Activated CD4-positive, alpha-beta memory T cell treated with anti-CD3 and anti-CD28 coated beads, Interleukin-2, amount 10 ng/mL, durations not matched to agents 7 days and 5 days (primary cell): ENCODE results near the gene CHD3. TPM values are rescaled to one million over a fixed set of nuclear protein-coding genes. Genes with fewer than 3 reads are reported as not detected.
"Not testable (repeated sequence)": the region's sequence is repeated elsewhere in the genome, so short reads cannot be mapped to it uniquely, and the experiment has no call there.

Experiments
- CTCF ChIA-PET: fragments of 350-600 bp; sonication (Branson Sonifier 250); formaldehyde crosslinking; loops from one replicate; lab custom pipeline; 2021; ENCODE audit warnings: antibody characterized with exemption, inconsistent platforms; lab: Charles Lee
- POLR2A ChIA-PET: fragments of 350-600 bp; sonication (Branson Sonifier 250); formaldehyde crosslinking; loops from one replicate; lab custom pipeline; 2021; ENCODE audit warnings: antibody characterized with exemption; lab: Charles Lee
- DNase-seq: peaks from one replicate; pipeline ENCODE4 v3.0.0-alpha.2; 2020
- H3K27ac Mint-ChIP-seq: one replicate; pipeline ENCODE4 v1.8.0; 2021; ENCODE audit warnings: mild to moderate bottlenecking, mixed read lengths
- H3K27me3 Mint-ChIP-seq: one replicate; pipeline ENCODE4 v1.8.0; 2021; ENCODE audit warnings: mixed read lengths
- H3K36me3 Mint-ChIP-seq: one replicate; pipeline ENCODE4 v1.8.0; 2021; ENCODE audit warnings: low read depth, mixed read lengths
- H3K4me1 Mint-ChIP-seq: one replicate; pipeline ENCODE4 v1.8.0; 2021; ENCODE audit warnings: mixed read lengths
- H3K4me3 Mint-ChIP-seq: one replicate; pipeline ENCODE4 v1.8.0; 2021; ENCODE audit warnings: mild to moderate bottlenecking, mixed read lengths
- H3K9me3 Mint-ChIP-seq: one replicate; pipeline ENCODE4 v1.8.0; 2021; ENCODE audit warnings: mixed read lengths
- total RNA-seq, 2 experiments: library from RNA; stranded (reverse); gene quantifications; one replicate each; pipeline ENCODE4 v1.2.3, GENCODE V29; 2021

Gene CHD3
- total RNA-seq, 2 experiments from 2014 or later, result 127 to 131 TPM

DNA sequence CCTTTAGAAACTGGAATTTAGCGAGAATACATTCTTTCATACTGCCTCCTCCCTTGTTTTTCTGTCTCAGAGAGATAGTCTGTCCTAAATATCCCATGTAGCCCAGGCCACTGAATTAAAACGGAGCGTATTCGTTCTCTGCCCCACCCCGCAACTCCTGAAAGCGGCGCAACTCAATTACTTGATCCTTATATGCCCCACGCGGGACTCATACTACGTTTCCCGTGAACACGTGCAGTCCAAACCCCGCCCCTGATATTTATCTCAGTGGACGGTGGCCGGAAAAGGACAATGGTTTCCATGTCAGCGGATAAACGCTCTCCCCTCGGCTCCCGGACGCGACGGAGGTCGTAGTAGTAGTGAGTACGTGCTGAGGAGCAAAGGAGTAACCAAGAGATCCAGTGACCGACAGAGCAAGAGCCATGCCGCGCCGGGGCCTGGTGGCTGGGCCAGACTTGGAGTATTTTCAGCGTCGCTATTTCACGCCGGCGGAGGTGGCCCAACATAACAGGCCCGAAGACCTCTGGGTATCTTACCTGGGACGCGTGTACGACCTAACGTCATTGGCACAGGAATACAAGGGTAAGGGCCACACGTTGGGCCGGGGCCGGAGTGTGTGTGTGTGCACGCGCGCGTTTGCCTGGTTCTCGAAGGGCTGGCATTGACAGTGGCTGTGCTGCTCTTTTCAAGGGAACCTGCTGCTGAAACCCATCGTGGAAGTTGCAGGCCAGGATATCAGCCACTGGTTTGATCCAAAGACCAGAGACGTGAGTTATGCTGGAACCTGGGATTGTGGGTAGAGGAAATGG, 30.7 kb upstream of the CHD3 start, which contains the start of gene CYB5D1:
TSS of gene CYB5D1 (plus strand) at position 291 of the 809 bp plus-strand sequence. CDS start at position 423, 132 bp downstream.
- Mint-ChIP-seq H3K4me3 (no peak within 1 kb of the TSS), H3K9me3 (no peaks in the 10 kb centered on the region), H3K27me3 (no peaks in the 10 kb centered on the region), H3K4me1 (peaks cover 4% of the 10 kb centered on the region), H3K27ac (no peak within 1 kb of the TSS), H3K36me3 (peaks cover 4% of the 10 kb centered on the region)
- ChIA-PET CTCF (interaction anchor here (0.6 to 6.7 kb wide), 24 partner anchors 7 to 261 kb away, joined by 3 to 81 read pairs (median 4); partner anchors contain the start of genes ALOX12B, CNTROB, KDM6B and RNF227), POLR2A (interaction anchor here (0.6 to 3.1 kb wide), 17 partner anchors 10 to 454 kb away, joined by 3 to 32 read pairs (median 5); partner anchors contain the start of genes CHD3, CNTROB, KDM6B and RNF227)
- peak; percentile 92 for DNase-seq

DNA sequence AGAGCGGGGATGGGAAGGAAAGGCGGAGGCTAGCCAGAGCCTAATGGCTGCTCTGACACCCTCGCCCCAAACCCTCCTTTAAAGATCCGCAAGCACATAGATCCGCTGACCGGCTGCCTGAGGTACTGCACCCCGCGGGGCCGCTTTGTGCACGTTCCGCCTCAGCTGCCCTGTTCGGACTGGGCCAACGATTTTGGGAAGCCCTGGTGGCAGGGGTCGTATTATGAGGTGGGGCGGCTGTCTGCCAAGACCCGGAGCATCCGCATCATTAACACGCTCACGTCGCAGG, 30.1 kb upstream of the CHD3 start:
- ChIA-PET POLR2A (no interaction called here), CTCF (interaction anchor here (1.3 to 6.7 kb wide), 4 partner anchors 24 to 130 kb away, joined by 3 to 81 read pairs (median 5); partner anchors contain the start of genes CNTROB and TRAPPC1)
- DNase-seq, result peak; percentile 61
- Mint-ChIP-seq H3K4me1 (peaks cover 4% of the 10 kb centered on the region), H3K27me3 (no peaks in the 10 kb centered on the region), H3K36me3 (peaks cover 4% of the 10 kb centered on the region), H3K9me3 (no peaks in the 10 kb centered on the region), H3K27ac (no peak overlapping the region), H3K4me3 (no peak overlapping the region)

DNA sequence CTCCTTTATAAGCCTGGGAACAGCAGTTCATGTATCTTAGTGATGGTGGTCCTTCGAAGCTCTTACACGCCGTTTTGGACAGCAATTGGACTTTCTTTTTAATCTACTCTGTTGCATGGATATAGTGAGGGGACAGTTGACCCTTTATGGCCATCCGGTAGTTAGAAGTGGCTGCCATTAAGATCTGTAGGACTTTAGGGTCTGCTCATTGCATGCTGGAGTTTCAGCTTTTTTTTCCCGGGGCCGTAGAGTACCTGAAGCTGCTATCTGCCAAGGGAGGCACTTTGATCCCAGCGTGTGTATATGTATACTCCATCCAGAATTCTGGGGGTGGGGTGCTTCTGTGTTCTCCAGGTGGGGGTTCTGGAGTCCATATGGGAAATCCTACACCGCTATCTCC, 29.6 kb upstream of the CHD3 start:
- no peaks in the 10 kb centered on the region for H3K27me3 Mint-ChIP-seq
- H3K36me3 Mint-ChIP-seq, result peaks cover 4% of the 10 kb centered on the region
- CTCF ChIA-PET, result interaction anchor here (1.3 to 6.7 kb wide), 5 partner anchors 14 to 129 kb away, joined by 3 to 81 read pairs (median 5); partner anchors contain the start of genes CNTROB and TRAPPC1
- POLR2A ChIA-PET, result interaction anchor here (1.3 kb wide), 1 partner anchor 27 kb away, joined by 5 read pairs; no protein-coding TSS in a partner anchor
- peaks cover 1% of the 10 kb centered on the region for H3K4me1 Mint-ChIP-seq
- no peak overlapping the region for H3K27ac Mint-ChIP-seq
- no peak for DNase-seq
- H3K4me3 Mint-ChIP-seq, result no peak overlapping the region
- H3K9me3 Mint-ChIP-seq, result no peaks in the 10 kb centered on the region

DNA sequence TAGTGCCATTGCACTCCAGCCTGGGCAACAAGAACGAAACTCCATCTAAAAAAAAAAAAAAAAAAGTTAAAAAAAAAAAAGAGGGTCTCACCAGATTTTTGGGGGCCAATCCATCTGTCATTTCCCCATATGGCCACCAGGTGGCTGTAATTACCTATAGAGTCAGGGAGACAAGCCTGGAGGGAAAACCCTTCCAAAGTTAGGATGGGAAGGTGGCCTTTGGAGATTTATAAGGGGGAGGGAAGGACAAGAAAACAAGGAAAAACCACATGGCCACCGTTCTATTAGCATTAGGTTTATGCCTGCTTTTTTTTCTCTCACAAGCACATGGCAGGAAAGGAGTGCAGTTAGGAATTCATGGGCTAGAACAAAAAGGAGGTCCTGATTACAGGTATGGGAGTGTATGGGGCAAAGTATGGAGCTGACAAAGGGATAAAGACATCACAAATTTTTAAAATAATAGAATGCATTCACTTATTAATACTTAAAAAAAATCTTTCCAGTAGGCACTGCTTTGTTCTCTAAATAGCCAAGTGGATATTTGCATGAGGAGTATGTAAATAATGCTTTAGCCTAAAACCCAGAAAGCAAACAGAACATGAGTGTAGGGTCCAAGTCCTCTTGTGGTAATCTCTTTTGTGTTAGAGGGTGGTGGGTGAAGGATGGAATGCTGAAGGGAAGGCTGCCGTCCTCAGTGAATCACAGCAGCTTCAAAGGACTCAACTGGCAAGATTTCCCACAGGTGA, 25.7 kb upstream of the CHD3 start:
- no peak for DNase-seq
- Mint-ChIP-seq H3K9me3 (no peaks in the 10 kb centered on the region), H3K27me3 (no peaks in the 10 kb centered on the region), H3K4me3 (no peak overlapping the region), H3K4me1 (peaks cover 11% of the 10 kb centered on the region), H3K27ac (no peak overlapping the region), H3K36me3 (peaks cover 22% of the 10 kb centered on the region)
- ChIA-PET CTCF (interaction anchor here (0.7 to 6.7 kb wide), 21 partner anchors 8 to 247 kb away, joined by 3 to 81 read pairs (median 6); partner anchors contain the start of gene CNTROB), POLR2A (interaction anchor here (1.1 to 2.7 kb wide), 2 partner anchors 28 to 128 kb away, joined by 3 to 7 read pairs; no protein-coding TSS in a partner anchor)

DNA sequence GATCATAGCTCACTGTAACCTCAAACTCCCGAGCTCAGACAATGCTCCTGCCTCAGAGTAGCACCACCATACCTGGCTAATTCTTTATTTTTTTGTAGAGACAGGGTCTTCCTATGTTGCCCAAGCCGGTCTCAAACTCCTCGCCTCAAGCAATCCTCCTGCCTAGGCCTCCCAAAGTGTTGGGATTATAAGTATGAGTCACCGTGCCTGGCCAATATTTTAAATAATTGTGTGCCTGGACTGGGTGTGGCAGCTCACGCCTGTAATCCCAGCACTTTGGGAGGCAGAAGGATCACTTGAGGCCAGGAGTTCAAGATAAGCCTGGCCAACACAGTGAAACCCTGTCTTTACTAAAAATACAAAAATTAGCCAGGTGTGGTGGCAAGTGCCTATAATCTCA, 24.2 kb upstream of the CHD3 start:
- H3K9me3 Mint-ChIP-seq, H3K27ac Mint-ChIP-seq, H3K27me3 Mint-ChIP-seq, H3K4me3 Mint-ChIP-seq, DNase-seq: not testable (repeated sequence)
- POLR2A ChIA-PET, result interaction anchor here (0.7 to 2.7 kb wide), 3 partner anchors 20 to 67 kb away, joined by 3 to 7 read pairs (median 4); partner anchors contain the start of gene TRAPPC1
- CTCF ChIA-PET, result interaction anchor here (1.2 to 6.7 kb wide), 8 partner anchors 12 to 209 kb away, joined by 4 to 81 read pairs (median 7); no protein-coding TSS in a partner anchor
- H3K4me1 Mint-ChIP-seq, result peaks cover 22% of the 10 kb centered on the region
- H3K36me3 Mint-ChIP-seq, result peaks cover 26% of the 10 kb centered on the region

DNA sequence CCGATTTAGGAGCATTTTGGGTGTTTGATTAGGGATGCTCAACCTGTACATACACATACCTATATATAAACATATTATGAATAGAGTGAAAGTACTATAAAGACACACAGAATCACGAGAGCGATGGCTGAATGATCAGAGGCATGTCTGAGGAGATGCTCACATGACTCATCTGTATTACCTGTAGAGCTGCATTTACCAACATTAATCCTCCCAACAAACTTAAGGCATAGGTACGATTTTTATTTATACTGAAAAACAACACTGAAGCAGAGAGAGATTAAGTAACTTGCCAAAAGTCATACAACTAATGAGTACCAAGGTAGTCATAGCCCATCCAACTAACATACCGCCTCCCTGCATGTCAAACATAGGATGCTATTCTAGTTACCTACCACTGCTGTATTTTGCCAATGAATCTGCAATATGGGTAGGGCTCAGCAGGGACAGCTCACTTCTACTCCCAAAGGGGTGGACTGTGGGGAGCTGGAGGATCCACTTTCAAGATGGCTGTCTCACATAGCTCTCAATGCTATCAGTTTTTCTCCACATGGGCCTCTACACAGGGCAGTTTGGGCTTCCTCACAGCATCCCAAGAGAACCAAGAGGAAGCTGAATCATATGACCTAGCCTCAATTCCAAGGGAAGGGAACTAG, 23.5 kb upstream of the CHD3 start:
- ChIA-PET CTCF (interaction anchor here (0.7 to 2.6 kb wide), 8 partner anchors 8 to 193 kb away, joined by 3 to 9 read pairs (median 4); partner anchors contain the start of genes CYB5D1, NAA38 and RNF227), POLR2A (interaction anchor here (2.0 to 2.7 kb wide), 2 partner anchors 19 to 30 kb away, joined by 4 to 7 read pairs; no protein-coding TSS in a partner anchor)
- Mint-ChIP-seq H3K4me3 (no peak overlapping the region), H3K9me3 (no peaks in the 10 kb centered on the region), H3K4me1 (peaks cover 24% of the 10 kb centered on the region), H3K27me3 (no peaks in the 10 kb centered on the region), H3K36me3 (peaks cover 26% of the 10 kb centered on the region), H3K27ac (no peak overlapping the region)
- DNase-seq, result no peak

DNA sequence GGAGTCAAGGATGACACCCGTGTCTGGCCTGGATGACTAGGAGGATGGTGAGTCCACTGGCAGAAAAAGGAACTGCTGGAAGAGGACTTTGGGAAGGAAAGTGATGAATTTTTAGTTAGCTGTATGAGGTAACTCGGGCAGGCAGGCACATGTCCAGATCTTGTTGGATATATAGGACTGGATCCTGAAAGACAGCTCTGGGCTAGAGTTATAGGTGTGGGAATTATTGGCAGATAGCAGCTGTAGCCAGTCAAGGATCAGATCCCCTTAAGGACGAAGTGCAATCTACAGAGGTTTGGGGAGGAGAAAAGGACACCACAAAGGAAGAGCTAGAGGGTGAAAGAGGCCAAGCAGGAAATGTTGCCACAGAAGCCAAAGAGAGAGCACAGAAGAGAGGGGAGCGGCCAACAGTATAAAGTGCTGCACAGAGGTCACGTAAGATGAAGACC, 20.7 kb upstream of the CHD3 start:
- no peaks in the 10 kb centered on the region for H3K27me3 Mint-ChIP-seq

DNA sequence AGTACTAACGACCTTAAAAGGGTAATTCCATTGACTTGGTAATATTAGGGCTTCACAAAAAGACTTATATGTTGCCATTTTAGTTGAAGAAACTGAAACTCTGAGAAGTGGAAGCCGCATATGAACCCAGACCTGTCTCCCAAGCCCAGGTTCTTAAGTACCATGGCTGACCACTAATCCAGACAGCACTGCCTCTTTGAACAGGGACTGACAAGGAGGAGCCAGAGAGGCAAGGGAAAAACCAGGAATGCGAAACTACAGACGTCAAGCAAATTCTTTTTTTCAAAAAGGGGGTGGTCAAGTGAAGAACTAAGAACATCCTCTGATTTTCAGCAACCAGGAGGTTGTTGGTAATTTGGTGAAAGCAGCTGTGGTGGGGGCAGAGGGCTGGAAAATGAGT, 15.5 kb upstream of the CHD3 start:
- H3K27me3 Mint-ChIP-seq, result no peaks in the 10 kb centered on the region
- POLR2A ChIA-PET, result no interaction called here
- DNase-seq, result no peak

More for the DNA sequence above, 20.7 kb upstream of the CHD3 start:
- Mint-ChIP-seq H3K27ac (peak overlapping the region; percentile 62), H3K4me1 (peaks cover 23% of the 10 kb centered on the region), H3K36me3 (peaks cover 26% of the 10 kb centered on the region), H3K4me3 (peak overlapping the region; percentile 33), H3K9me3 (no peaks in the 10 kb centered on the region)
- peak; percentile 34 for DNase-seq
- ChIA-PET POLR2A (interaction anchor here (1.0 to 2.7 kb wide), 6 partner anchors 8 to 306 kb away, joined by 3 to 11 read pairs (median 4); partner anchors contain the start of gene NAA38), CTCF (interaction anchor here (0.5 to 5.0 kb wide), 9 partner anchors 8 to 226 kb away, joined by 3 to 28 read pairs (median 4); partner anchors contain the start of gene RNF227)

DNA sequence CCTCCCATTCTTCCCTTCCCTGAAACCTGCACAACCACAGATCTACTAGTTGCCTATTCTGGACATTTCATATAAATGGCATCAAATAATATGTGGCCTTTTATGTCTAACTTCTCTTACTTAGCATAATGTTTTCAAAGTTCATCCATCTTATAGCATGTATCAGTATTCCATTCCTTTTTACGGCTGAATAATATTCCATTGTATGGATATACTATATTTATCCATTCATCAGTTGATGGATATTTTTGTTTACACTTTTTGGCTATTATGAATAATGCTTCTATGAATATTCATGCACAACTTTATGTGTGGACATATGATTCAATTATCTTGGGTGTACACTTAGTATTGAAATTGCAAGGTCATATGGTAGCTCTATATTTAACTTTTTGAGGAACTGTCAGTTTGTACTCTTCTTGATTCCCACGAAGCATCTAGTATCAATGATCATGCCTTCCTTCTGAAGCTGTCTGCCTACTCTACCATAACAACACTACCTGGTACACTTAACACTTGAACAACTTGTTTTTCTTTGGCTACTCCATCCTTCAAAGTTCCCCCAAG, 12.7 kb upstream of the CHD3 start:
- H3K27ac Mint-ChIP-seq, result no peak overlapping the region
- H3K4me3 Mint-ChIP-seq, result no peak overlapping the region
- ChIA-PET POLR2A (interaction anchor here (1.2 kb wide), 1 partner anchor 8 kb away, joined by 4 read pairs; no protein-coding TSS in a partner anchor), CTCF (interaction anchor here (2.4 kb wide), 1 partner anchor 11 kb away, joined by 9 read pairs; no protein-coding TSS in a partner anchor)
- no peaks in the 10 kb centered on the region for H3K9me3 Mint-ChIP-seq
- no peaks in the 10 kb centered on the region for H3K27me3 Mint-ChIP-seq
- peaks cover 8% of the 10 kb centered on the region for H3K36me3 Mint-ChIP-seq
- H3K4me1 Mint-ChIP-seq, result no peaks in the 10 kb centered on the region
- DNase-seq, result no peak

More for the DNA sequence above, 15.5 kb upstream of the CHD3 start:
- no peaks in the 10 kb centered on the region for H3K9me3 Mint-ChIP-seq
- H3K27ac Mint-ChIP-seq, result no peak overlapping the region
- CTCF ChIA-PET, result no interaction called here
- peaks cover 11% of the 10 kb centered on the region for H3K4me1 Mint-ChIP-seq
- peaks cover 10% of the 10 kb centered on the region for H3K36me3 Mint-ChIP-seq
- no peak overlapping the region for H3K4me3 Mint-ChIP-seq

DNA sequence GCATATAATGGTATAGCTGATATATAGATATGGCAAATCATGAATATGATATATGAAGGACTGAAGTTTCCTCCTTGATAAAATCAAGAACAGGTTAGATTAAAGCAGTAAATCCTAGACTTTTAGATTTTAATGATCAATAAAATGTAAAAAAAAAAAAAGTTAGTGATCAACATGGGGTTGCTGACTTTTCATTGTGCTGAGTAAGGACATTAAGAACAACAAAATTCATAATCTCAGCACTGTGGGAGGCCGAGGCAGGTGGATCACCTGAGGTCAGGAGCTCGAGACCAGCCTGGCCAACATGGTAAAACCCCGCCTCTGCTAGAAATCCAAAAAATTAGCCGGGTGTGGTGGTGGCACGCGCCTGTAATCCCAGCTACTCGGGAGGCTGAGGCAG, 10.4 kb upstream of the CHD3 start:
- CTCF ChIA-PET, result interaction anchor here (1.0 kb wide), 1 partner anchor 9 kb away, joined by 3 read pairs; no protein-coding TSS in a partner anchor
- Mint-ChIP-seq H3K27me3 (no peaks in the 10 kb centered on the region), H3K9me3 (no peaks in the 10 kb centered on the region), H3K4me3 (no peak overlapping the region), H3K27ac (no peak overlapping the region), H3K36me3 (peaks cover 8% of the 10 kb centered on the region), H3K4me1 (no peaks in the 10 kb centered on the region)
- no peak for DNase-seq
- POLR2A ChIA-PET, result interaction anchor here (0.6 kb wide), 1 partner anchor 191 kb away, joined by 3 read pairs; no protein-coding TSS in a partner anchor

DNA sequence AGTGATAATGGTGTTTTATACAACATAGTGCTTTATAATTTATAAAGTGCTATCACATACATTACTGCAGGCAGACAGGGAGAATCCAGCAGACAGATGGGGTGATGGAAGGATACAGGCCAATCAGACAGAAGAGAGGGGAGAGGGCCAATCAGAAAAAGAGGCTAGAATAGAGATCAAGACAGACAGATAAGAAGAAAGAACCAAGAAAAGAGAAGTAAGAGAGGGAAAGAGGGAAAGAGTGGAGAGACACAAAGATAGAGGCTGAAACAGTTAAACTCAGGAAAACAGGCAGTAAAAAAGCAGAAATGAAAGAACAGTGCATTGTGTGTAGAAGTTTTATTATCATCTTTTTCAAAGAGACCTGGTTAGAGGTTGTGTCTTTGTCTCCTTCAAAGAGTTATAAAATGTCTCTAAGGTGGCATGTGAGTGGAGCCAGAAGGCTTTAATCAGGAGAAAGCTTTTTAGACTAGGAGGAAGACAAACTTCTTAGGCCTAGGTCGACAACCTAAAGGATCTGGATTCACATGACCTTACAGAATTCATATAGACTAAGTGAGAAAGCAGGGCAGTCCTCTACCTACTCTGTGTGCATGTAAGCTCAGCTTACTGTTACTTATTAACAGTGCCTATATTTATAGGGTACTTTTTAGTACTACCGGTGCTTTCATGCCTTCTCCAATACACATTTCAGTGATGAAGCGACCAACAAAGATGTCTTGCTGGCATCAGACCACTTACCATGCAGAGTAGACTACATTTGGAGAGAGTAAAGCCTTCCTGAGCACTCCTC, 8.3 kb upstream of the CHD3 start:
- Mint-ChIP-seq H3K36me3 (peaks cover 5% of the 10 kb centered on the region), H3K4me3 (no peak overlapping the region), H3K27me3 (no peaks in the 10 kb centered on the region), H3K9me3 (no peaks in the 10 kb centered on the region), H3K27ac (no peak overlapping the region), H3K4me1 (peaks cover 3% of the 10 kb centered on the region)
- ChIA-PET POLR2A (no interaction called here), CTCF (interaction anchor here (0.5 to 1.0 kb wide), 2 partner anchors 18 to 341 kb away, joined by 3 to 6 read pairs; no protein-coding TSS in a partner anchor)
- no peak for DNase-seq
